HEK293 (cell line): Measurements from ENCODE around the gene KATNA1.

Experiments used
- CTCF ChIA-PET: fragments of 350-600 bp; formaldehyde crosslinking; extraction: SDS; loops from one replicate; lab custom pipeline; 2021; ENCODE audit warnings: antibody characterized with exemption; lab: Yijun Ruan, JAX
- POLR2A ChIA-PET: fragments of 300-600 bp; formaldehyde crosslinking; extraction: SDS; loops from one replicate; lab custom pipeline; 2020; ENCODE audit warnings: antibody characterized with exemption, inconsistent platforms; lab: Yijun Ruan, JAX
- H3K27ac ChIP-seq: fragments of 200-500 bp; sonication (Bioruptor generic); 2 replicates; pipeline ENCODE4 v1.5.1; 2014; ENCODE audit warnings: low read depth, low read length, control low read depth, inconsistent platforms; ENCODE audit errors: extremely low read depth
- H3K36me3 ChIP-seq, 2 experiments: fragments of 200-500 bp in 1 of 2; sonication (Bioruptor generic) in 1 of 2; 1 replicate in 1 of 2; 2 replicates in 1 of 2; pipeline ENCODE4 v1.5.1; 2014 to 2017; ENCODE audit warnings: inconsistent platforms in 2 of 2, low read length in 2 of 2; ENCODE audit not compliant: control insufficient read depth in 2 of 2, insufficient read depth in 1 of 2
- H3K4me1 ChIP-seq: fragments of 200-500 bp; sonication (Bioruptor generic); 2 replicates; pipeline ENCODE4 v1.5.1; 2014; ENCODE audit warnings: mild to moderate bottlenecking, low read length, inconsistent platforms; ENCODE audit not compliant: control insufficient read depth, insufficient read depth
- H3K4me3 ChIP-seq: 2 replicates; pipeline ENCODE4 v1.5.1; 2011; ENCODE audit warnings: low read depth, mild to moderate bottlenecking, control low read depth, low read length, moderate library complexity
- H3K9me3 ChIP-seq: fragments of 200-500 bp; sonication (Bioruptor generic); 2 replicates; pipeline ENCODE4 v1.5.1; 2014; ENCODE audit warnings: low read depth, low read length, inconsistent platforms; ENCODE audit not compliant: control insufficient read depth, insufficient read depth
- EGR2 ChIP-seq: fragments of 450-650 bp; formaldehyde crosslinking; IDR thresholded peaks from 2 replicates; pipeline ENCODE4 v1.5.1; 2016; ENCODE audit warnings: low read depth, missing biosample characterization, missing genetic modification characterization
- GFI1B ChIP-seq: fragments of 450-650 bp; formaldehyde crosslinking; IDR thresholded peaks from 2 replicates; pipeline ENCODE4 v1.5.1; 2016; ENCODE audit warnings: missing biosample characterization, missing genetic modification characterization
- REPIN1 ChIP-seq: fragments of 450-650 bp; formaldehyde crosslinking; IDR thresholded peaks from 2 replicates; pipeline ENCODE4 v1.5.1; 2017; ENCODE audit warnings: missing biosample characterization, missing genetic modification characterization, low read depth
- ZNF140 ChIP-seq: fragments of 450-650 bp; formaldehyde crosslinking; IDR thresholded peaks from 2 replicates; pipeline ENCODE4 v1.5.1; 2016; ENCODE audit warnings: missing biosample characterization, missing genetic modification characterization
- ZNF157 ChIP-seq: fragments of 450-650 bp; formaldehyde crosslinking; IDR thresholded peaks from 2 replicates; pipeline ENCODE4 v1.5.1; 2016; ENCODE audit warnings: missing biosample characterization, missing genetic modification characterization
- ZNF174 ChIP-seq: fragments of 450-650 bp; formaldehyde crosslinking; IDR thresholded peaks from 2 replicates; pipeline ENCODE4 v1.5.0; 2017; ENCODE audit warnings: missing biosample characterization, mild to moderate bottlenecking, missing genetic modification characterization
- ZNF202 ChIP-seq: fragments of 450-650 bp; formaldehyde crosslinking; IDR thresholded peaks from 2 replicates; pipeline ENCODE4 v1.5.1; 2016; ENCODE audit warnings: missing biosample characterization, missing genetic modification characterization, borderline replicate concordance
- ZNF274 ChIP-seq, 2 experiments: fragments of 200-500 bp in 1 of 2; fragments of 450-650 bp in 1 of 2; sonication (Bioruptor generic) in 1 of 2; formaldehyde crosslinking in 1 of 2; IDR thresholded peaks; 2 replicates each; pipeline versions ENCODE4 v1.5.1 to v1.6.1; 2014 to 2016; ENCODE audit warnings: borderline replicate concordance in 1 of 2, inconsistent platforms in 1 of 2, low read length in 1 of 2, missing biosample characterization in 1 of 2, missing genetic modification characterization in 1 of 2
- ZNF354C ChIP-seq: fragments of 450-650 bp; formaldehyde crosslinking; IDR thresholded peaks from 2 replicates; pipeline ENCODE4 v1.5.1; 2016; ENCODE audit warnings: missing biosample characterization, missing genetic modification characterization, low read depth, borderline replicate concordance
- ZNF548 ChIP-seq: fragments of 450-650 bp; formaldehyde crosslinking; IDR thresholded peaks from 2 replicates; pipeline ENCODE4 v1.5.1; 2016; ENCODE audit warnings: missing biosample characterization, missing genetic modification characterization
- ZNF600 ChIP-seq: fragments of 450-650 bp; formaldehyde crosslinking; IDR thresholded peaks from 2 replicates; pipeline ENCODE4 v1.5.1; 2016; ENCODE audit warnings: missing biosample characterization, missing genetic modification characterization
- ZNF624 ChIP-seq: fragments of 450-650 bp; formaldehyde crosslinking; IDR thresholded peaks from 2 replicates; pipeline ENCODE4 v1.5.1; 2017; ENCODE audit warnings: missing biosample characterization, missing genetic modification characterization
- ZNF664 ChIP-seq: fragments of 450-650 bp; formaldehyde crosslinking; IDR thresholded peaks from 2 replicates; pipeline ENCODE4 v1.5.1; 2016; ENCODE audit warnings: missing biosample characterization, missing genetic modification characterization
- ZNF677 ChIP-seq: fragments of 450-650 bp; IDR thresholded peaks from 2 replicates; pipeline ENCODE4 v1.5.0; 2018; ENCODE audit warnings: missing biosample characterization, mild to moderate bottlenecking, missing genetic modification characterization, moderate library complexity
- ZNF747 ChIP-seq: fragments of 450-650 bp; formaldehyde crosslinking; IDR thresholded peaks from 2 replicates; pipeline ENCODE4 v1.5.1; 2016; ENCODE audit warnings: missing biosample characterization, missing genetic modification characterization
- TF ChIP-seq, protein P1 (sequence below): fragments of 450-650 bp; formaldehyde crosslinking; IDR thresholded peaks from 2 replicates; pipeline ENCODE4 v1.5.1; 2017; ENCODE audit warnings: missing biosample characterization, missing genetic modification characterization
- TF ChIP-seq, protein P2 (sequence below): fragments of 450-650 bp; formaldehyde crosslinking; IDR thresholded peaks from 2 replicates; pipeline ENCODE4 v1.5.1; 2016; ENCODE audit warnings: missing biosample characterization, missing genetic modification characterization
- TF ChIP-seq, protein P3 (sequence below): fragments of 450-650 bp; formaldehyde crosslinking; IDR thresholded peaks from 2 replicates; pipeline ENCODE4 v1.5.1; 2016; ENCODE audit warnings: missing biosample characterization, missing genetic modification characterization

The KATNA1 gene

GRCh38 chr6:149592983-149593382, 55.5 kb downstream of the KATNA1 start (continued):
- no peak for TF ChIP-seq EGR2 (tag by site-specific recombination)
- TF ChIP-seq REPIN1 (tag by site-specific recombination) = no peak
- no peak for TF ChIP-seq ZNF174 (tag by site-specific recombination)

GRCh38 chr6:149586149-149586548, 62.4 kb downstream of the KATNA1 start:
- no peak overlapping the region for H3K27ac ChIP-seq
- no peaks in the 10 kb centered on the region for H3K4me1 ChIP-seq
- H3K36me3 ChIP-seq = peaks cover 84 to 85% of the 10 kb centered on the region in 2 experiments
- no peak overlapping the region for H3K4me3 ChIP-seq
- POLR2A ChIA-PET = interaction anchor here (1.4 kb wide), 1 partner anchor 20 kb away, joined by 4 read pairs; the partner anchor contains the start of gene GINM1
- CTCF ChIA-PET = interaction anchor here (0.7 kb wide), 1 partner anchor 404 kb away, joined by 3 read pairs; no protein-coding TSS in a partner anchor
- no peaks in the 10 kb centered on the region for H3K9me3 ChIP-seq
- TF ChIP-seq GFI1B (no peak), ZNF274 (IDR thresholded peaks at IDR 0.05; ENCODE audit: low read length) (no peak), ZNF274 (tag by site-specific recombination; IDR thresholded peaks at IDR 0.05; ENCODE audit: borderline replicate concordance) (no peak), ZNF624 (no peak), ZNF600 (no peak)

DNA sequence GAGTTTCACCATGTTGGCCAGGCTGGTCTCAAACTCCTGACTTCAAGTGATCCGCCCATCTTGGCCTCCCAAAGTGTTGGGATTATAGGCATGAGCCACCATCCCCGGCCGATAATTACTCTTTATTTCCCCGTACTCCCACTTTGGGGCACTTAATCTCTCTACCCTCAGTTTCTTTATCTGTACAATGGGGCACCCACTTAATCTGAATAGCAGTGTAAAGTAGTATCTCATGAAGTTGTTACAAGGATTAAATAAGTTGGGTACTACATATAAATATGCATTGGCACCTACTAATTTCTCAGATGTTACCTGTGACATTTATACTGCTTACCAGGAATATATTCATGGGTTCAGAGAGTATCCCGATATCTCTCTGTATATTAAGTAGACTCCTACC, 67.2 kb downstream of the KATNA1 start:
- CTCF ChIA-PET = no interaction called here
- TF ChIP-seq, protein P1, sequence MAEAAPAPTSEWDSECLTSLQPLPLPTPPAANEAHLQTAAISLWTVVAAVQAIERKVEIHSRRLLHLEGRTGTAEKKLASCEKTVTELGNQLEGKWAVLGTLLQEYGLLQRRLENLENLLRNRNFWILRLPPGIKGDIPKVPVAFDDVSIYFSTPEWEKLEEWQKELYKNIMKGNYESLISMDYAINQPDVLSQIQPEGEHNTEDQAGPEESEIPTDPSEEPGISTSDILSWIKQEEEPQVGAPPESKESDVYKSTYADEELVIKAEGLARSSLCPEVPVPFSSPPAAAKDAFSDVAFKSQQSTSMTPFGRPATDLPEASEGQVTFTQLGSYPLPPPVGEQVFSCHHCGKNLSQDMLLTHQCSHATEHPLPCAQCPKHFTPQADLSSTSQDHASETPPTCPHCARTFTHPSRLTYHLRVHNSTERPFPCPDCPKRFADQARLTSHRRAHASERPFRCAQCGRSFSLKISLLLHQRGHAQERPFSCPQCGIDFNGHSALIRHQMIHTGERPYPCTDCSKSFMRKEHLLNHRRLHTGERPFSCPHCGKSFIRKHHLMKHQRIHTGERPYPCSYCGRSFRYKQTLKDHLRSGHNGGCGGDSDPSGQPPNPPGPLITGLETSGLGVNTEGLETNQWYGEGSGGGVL (tag by site-specific recombination) = no peak
- TF ChIP-seq ZNF548 (no peak), ZNF664 (peak; percentile 66)
- TF ChIP-seq, protein P2, sequence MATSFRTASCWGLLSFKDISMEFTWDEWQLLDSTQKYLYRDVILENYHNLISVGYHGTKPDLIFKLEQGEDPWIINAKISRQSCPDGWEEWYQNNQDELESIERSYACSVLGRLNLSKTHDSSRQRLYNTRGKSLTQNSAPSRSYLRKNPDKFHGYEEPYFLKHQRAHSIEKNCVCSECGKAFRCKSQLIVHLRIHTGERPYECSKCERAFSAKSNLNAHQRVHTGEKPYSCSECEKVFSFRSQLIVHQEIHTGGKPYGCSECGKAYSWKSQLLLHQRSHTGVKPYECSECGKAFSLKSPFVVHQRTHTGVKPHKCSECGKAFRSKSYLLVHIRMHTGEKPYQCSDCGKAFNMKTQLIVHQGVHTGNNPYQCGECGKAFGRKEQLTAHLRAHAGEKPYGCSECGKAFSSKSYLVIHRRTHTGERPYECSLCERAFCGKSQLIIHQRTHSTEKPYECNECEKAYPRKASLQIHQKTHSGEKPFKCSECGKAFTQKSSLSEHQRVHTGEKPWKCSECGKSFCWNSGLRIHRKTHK (tag by site-specific recombination) = no peak
- POLR2A ChIA-PET = no interaction called here
- Histone ChIP-seq H3K4me3 (no peak overlapping the region), H3K27ac (no peak overlapping the region), H3K4me1 (no peaks in the 10 kb centered on the region), H3K9me3 (no peaks in the 10 kb centered on the region), H3K36me3 (peaks cover 81 to 85% of the 10 kb centered on the region in 2 experiments)

DNA sequence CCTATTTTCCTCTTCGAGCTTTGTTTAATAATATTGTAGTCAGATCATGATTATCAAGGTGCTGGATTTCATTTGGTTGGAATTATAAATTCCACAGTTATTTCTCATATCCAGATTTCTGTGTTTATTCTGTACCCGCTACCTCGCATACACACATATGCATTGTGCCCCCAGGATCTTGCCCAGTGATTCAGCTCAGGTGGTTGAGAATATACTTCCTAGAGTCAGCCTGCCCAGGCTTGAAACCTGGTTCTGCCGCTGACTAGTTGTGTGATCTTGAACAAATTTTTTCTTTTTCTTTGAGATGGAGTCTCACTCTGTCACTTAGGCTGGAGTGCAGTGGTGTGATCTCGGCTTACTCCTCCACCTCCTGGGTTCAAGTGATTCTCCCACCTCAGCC, 67.6 kb downstream of the KATNA1 start:
- ChIA-PET POLR2A (no interaction called here), CTCF (interaction anchor here (0.9 kb wide), 1 partner anchor 18 kb away, joined by 3 read pairs; no protein-coding TSS in a partner anchor)
- no peaks in the 10 kb centered on the region for H3K9me3 ChIP-seq
- H3K4me1 ChIP-seq = no peaks in the 10 kb centered on the region
- no peak overlapping the region for H3K27ac ChIP-seq
- no peak overlapping the region for H3K4me3 ChIP-seq
- peaks cover 79 to 85% of the 10 kb centered on the region in 2 experiments for H3K36me3 ChIP-seq
- TF ChIP-seq, protein P1 (tag by site-specific recombination) = no peak
- TF ChIP-seq, protein P3, sequence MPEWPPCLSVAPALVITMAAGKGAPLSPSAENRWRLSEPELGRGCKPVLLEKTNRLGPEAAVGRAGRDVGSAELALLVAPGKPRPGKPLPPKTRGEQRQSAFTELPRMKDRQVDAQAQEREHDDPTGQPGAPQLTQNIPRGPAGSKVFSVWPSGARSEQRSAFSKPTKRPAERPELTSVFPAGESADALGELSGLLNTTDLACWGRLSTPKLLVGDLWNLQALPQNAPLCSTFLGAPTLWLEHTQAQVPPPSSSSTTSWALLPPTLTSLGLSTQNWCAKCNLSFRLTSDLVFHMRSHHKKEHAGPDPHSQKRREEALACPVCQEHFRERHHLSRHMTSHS (tag by site-specific recombination) = no peak
- no peak for TF ChIP-seq ZNF140 (tag by site-specific recombination)
- TF ChIP-seq ZNF157 (tag by site-specific recombination) = no peak
- TF ChIP-seq ZNF677 (tag by site-specific recombination) = no peak
- TF ChIP-seq ZNF747 (tag by site-specific recombination) = no peak
- TF ChIP-seq ZNF202 (tag by site-specific recombination) = no peak
- no peak for TF ChIP-seq ZNF354C (tag by site-specific recombination)
